Right ventricle myocardium superior (tissue), 1 donor: ENCODE data around the gene GRAMD4. TPM values are rescaled to one million over a fixed set of nuclear protein-coding genes. Genes with fewer than 3 reads are reported as not detected.

Experiments
- ATAC-seq: fragments of 200-7000 bp; cut with Tn5 transposase; one replicate; pipeline ENCODE4 v1.9.1; 2020; ENCODE audit warnings: mild to moderate bottlenecking; ENCODE audit not compliant: poor library complexity
- DNase-seq: peaks from one replicate; pipeline ENCODE4 v3.0.0-alpha.2; 2020
- intact Hi-C: fragments of 100-400 bp; cut with DNase I; formaldehyde crosslinking; loops from one replicate; pipeline ENCODE4 v1.11.2; 2022
- total RNA-seq: library from RNA; stranded (reverse); fragmentation: NEBNext Ultra II Directional; extraction: Animal tissue kit (Norgen Biotek cat#: 25700); gene quantifications from one replicate; pipeline ENCODE4 v1.2.1, GENCODE V29; 2021
- donor health status: DM: no; HTN: yes; CAD: no; lungs with severe emphysema.

GRAMD4 gene
- total RNA-seq, 1 donor from 2014 or later, result 80.7 TPM

DNA sequence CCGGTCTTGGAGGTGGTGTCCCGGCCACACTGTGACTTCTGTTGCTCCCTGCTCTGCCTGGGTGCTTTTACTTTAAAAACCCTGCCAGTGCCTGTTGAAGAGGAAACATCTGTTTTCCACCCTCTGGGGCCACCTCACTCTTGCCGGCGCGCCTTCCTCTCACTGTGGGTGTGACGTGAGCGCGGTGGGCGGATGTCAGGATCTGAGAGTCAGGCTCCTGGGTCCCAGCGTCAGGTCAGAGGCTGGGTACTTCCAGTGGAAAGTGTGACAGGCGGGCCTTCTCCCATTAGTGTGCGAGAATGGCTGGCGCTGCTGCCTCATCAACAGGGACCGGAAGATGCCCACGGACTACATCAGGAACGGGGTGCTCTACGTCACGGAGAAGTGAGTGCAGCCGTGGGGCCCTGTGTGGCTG is 54.2 kb downstream of the GRAMD4 start:
- intact Hi-C loops, result no loop called here
- DNase-seq, result peak; percentile 83
- ATAC-seq, result no peak

DNA sequence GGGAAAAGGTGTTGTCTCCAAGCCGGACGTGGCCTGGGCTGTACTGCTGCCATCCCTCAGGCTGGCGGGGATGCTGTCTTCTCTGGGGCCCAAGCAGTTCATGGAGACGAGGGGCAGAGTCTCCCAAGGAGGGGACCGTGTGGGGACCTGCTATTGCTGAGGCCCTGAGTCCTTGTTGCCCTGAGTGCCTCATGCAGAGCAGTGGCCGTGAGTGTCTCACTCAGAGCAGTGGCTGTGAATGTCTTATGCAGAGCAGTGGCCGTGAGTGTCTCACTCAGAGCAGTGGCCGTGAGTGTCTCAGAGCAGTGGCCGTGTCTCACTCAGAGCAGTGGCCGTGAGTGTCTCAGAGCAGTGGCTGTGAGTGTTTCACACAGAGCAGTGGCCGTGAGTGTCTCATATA is 54.7 kb downstream of the GRAMD4 start:
- DNase-seq, result no peak
- intact Hi-C loops, result no loop called here
- ATAC-seq, result no peak

GRCh38 chr22:46675479-46675878 is 55.3 kb downstream of the GRAMD4 start:
- ATAC-seq, result no peak

GRCh38 chr22:46675938-46676337 is 55.8 kb downstream of the GRAMD4 start:
- ATAC-seq (no peak), DNase-seq (no peak)
- intact Hi-C loops, result no loop called here

More at GRCh38 chr22:46675479-46675878, 55.3 kb downstream of the GRAMD4 start:
- no peak for DNase-seq
- intact Hi-C loops, result no loop called here

DNA sequence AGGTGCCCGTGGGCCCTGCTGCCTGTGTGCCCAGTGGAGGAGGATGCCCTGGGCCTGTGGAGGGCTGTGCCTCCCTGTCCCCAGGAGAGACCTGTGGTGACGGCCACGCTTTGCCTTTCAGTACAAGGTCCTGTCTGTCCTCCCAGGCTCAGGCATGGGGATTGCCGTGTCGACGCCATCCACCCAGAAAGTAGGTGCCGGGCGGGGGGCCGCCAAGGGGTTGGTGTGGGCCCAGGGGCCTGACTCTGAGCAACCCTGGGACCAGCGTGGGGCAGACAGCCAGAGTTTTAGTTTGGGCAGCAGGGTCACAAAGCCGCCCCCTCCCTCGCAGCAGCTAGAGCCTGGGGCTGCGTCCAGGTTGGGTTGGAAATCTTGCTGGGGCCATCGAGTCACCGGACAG is 56.3 kb downstream of the GRAMD4 start:
- ATAC-seq, result peak; percentile 2
- intact Hi-C loops, result no loop called here
- no peak for DNase-seq

GRCh38 chr22:46676881-46677280 is 56.7 kb downstream of the GRAMD4 start:
- intact Hi-C loops, result no loop called here
- ATAC-seq (peak; percentile 24), DNase-seq (no peak)

- no peak for ATAC-seq
- intact Hi-C loops, result no loop called here
Observed at GRCh38 chr22:46677323-46678002, 57.3 kb downstream of the GRAMD4 start.

DNA sequence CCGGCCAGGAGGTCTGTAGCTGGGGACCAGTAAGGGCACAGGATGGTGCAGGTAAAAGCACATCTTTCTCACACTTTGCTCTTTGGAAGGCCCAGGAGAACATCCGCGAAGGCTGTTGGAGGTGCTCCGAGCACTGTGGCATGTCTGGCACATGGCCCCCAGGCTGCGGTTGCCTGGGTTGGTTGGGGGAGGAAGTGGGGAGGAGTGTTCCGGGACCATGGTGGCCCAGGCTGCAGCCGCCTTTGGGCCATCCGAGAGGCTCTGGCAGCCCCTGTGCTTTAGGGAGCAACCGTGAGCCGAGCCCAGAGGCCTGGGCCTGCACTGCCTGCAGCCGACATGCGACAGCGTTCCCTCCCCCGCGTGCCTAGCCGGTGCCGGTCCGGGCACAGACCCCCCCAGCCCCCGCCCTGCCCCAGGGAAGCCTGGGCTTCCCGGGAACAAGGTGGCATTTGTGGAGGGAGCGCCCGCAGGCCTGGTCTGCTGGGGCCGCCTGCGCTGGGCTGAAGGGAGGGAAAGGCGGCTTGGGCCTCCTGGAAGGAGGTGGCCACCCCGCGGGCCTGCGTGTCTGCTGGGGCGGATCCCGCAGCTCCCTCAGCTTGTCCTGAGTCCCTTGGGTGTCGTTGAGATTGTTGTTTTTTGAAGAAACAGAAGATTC is 57.9 kb downstream of the GRAMD4 start:
- ATAC-seq, result no peak
- intact Hi-C loops, result no loop called here
- DNase-seq, result no peak

More at GRCh38 chr22:46677323-46678002, 57.3 kb downstream of the GRAMD4 start:
- DNase-seq, result no peak

GRCh38 chr22:46678785-46679700 is 58.9 kb downstream of the GRAMD4 start:
- intact Hi-C loops, result no loop called here
- DNase-seq, result no peak
- ATAC-seq, result no peak

GRCh38 chr22:46679706-46680269 is 59.6 kb downstream of the GRAMD4 start:
- DNase-seq, result no peak
- ATAC-seq, result no peak
- intact Hi-C loops, result loop anchor here (10.0 kb wide), 1 partner anchor 55 kb away; the partner anchor contains the start of gene CERK

DNA sequence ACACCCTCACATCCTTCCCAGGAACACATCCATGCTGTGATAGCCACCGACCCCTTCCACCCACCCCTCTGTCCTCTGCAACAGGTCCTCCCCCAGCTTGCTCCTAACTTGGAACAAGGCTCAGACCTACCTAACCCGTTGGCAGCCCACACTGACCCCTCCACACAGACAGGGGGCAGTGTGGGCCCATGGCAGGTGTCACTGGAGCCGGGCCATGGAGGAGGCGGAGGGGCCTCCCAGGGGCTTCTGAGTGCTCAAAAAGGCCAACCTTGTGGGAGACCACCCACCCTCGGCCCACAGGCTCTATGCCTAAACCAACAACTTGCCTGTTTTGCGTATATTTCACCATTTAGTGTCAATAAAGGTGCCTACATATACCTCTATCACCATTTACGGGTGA is 60.8 kb downstream of the GRAMD4 start:
- intact Hi-C loops, result loop anchor here (10.0 kb wide), 1 partner anchor 54 kb away; the partner anchor contains the start of gene CERK
- ATAC-seq (no peak), DNase-seq (no peak)

DNA sequence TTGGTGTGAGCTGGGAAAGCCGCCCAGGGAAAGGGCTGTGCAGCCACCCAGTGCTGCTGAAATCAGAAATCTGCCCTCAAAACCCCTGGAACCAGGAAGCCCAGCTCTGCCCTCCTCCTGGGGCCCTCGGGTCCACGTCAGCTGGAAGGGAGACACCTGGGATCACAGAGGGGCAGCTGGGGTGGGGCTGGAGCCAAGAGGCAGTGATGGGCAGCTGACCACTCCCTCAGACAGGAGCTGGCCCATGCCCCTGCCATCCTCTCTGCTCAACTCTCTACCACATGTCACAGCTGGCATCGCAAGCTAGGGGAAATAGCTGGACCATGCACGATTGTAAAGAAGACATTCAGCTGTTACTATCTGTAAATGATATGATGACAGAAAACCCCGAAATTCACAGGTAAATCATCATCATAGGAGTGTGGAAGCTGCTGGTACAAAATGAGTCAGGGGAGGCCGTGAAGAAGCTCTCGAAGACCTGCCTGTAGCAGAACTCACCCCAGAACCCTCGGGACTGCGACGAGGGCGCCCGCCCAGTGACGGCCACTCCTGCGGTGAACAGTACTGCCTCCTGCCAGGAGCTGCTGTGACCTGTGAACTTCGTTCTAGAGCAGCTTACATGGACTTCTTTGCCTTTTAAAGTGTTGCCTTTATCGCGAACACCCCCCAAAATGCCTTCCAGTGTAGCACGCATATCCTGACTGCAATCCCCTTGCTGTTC is 62.0 kb downstream of the GRAMD4 start:
- intact Hi-C loops, result loop anchor here (10.0 kb wide), 1 partner anchor 53 kb away; the partner anchor contains the start of gene CERK
- ATAC-seq (no peak), DNase-seq (no peak)

- ATAC-seq, result peak; percentile 60
- intact Hi-C loops, result loop anchor here (10.0 kb wide), 1 partner anchor 50 kb away; the partner anchor contains the start of gene CERK
- DNase-seq, result no peak
Observed at GRCh38 chr22:46684706-46685105, 64.5 kb downstream of the GRAMD4 start.

DNA sequence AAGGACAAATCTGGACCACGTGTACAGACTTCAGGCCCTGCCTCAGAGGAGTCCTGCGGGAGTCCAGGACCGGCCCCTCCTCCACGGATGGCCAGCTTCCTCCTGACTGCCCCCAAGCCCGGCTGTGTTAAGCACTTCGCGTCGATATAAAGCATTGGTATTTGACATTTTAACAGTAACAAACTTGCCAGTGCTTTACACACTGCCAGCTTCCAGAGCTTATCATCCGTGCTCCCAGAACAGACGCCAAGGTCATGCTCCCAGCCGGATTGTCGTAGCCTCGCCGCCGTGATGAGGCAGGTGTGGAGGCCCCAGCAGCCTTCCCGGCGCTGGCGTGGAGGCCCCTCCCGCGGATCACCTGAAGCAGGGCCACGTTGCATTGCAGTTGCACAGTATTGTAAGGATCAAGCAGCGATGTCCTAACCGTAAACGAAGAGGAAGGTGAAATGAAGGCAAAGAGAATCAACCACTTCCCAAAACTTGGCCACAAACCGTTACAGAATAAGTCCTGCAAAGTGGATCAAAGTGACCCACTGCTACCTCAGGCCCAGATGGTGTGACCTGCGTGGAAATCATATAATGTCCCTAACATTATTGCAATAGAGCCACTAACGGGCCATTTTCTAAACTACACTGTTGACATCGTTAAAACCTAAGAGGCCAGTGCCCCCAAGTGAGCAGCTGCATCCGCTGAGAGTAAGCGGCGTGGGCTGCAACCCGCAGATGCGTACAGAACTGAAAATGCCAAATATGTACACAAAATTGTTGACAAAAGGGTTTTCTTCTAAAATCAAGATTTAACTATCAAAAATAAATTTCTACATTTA is 66.2 kb downstream of the GRAMD4 start:
- peak; percentile 64 for DNase-seq
- peak; percentile 63 for ATAC-seq
- intact Hi-C loops, result loop anchor here (10.0 kb wide), 1 partner anchor 48 kb away; the partner anchor contains the start of gene CERK

DNA sequence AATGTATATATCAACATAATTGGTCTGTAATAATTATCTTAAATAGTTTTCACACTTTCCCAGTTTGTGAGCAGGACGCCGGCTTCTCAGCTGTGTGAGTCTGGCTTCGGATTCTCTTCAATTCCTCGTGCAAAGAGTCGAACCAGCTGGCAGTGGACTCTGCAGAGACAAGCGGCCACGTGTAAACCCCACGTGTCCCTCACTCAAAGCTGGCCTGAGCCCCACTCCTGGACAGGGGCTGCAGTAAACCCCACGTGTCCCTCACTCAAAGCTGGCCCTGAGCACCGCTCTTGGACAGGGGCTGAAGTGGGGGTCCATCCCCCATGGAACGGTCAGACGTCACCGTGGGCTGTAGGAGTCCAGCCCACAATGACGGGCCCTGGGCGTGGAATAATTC is 66.9 kb downstream of the GRAMD4 start:
- peak; percentile 11 for ATAC-seq
- no peak for DNase-seq
- intact Hi-C loops, result loop anchor here (10.0 kb wide), 1 partner anchor 48 kb away; the partner anchor contains the start of gene CERK

GRCh38 chr22:46687460-46687859 is 67.3 kb downstream of the GRAMD4 start:
- intact Hi-C loops, result loop anchor here (10.0 kb wide), 1 partner anchor 47 kb away; the partner anchor contains the start of gene CERK

DNA sequence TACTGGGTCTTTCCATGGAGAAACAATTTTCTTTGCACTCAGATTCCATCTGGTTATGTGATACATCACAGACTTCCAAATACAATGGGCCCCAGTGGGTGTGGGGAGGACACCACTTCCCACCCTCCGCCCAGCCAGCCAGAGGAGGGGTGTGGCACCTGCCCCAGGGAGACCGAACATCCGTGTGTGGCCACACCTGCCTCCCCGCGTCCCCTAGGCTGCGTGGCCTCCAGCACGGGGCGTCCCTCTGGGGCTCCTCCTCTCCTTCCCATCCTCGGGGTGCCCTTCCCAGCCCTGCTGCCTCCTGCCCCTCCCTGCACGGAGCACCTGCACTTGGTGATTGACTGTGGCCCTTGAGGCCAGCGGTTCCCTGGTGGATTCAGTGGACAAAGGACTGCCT is 68.8 kb downstream of the GRAMD4 start:
- intact Hi-C loops, result loop anchor here (10.0 kb wide), 1 partner anchor 46 kb away; the partner anchor contains the start of gene CERK
- no peak for DNase-seq
- peak; percentile 5 for ATAC-seq

More at GRCh38 chr22:46687460-46687859, 67.3 kb downstream of the GRAMD4 start:
- ATAC-seq (no peak), DNase-seq (no peak)
